Left forelimb (tissue), 1 donor: ENCODE data around the gene CEP95.

ENCODE experiments used
- DNase-seq: peaks from one replicate; pipeline ENCODE4 v3.0.0-alpha.2; 2018; ENCODE audit warnings: low spot score

CEP95 gene

DNA sequence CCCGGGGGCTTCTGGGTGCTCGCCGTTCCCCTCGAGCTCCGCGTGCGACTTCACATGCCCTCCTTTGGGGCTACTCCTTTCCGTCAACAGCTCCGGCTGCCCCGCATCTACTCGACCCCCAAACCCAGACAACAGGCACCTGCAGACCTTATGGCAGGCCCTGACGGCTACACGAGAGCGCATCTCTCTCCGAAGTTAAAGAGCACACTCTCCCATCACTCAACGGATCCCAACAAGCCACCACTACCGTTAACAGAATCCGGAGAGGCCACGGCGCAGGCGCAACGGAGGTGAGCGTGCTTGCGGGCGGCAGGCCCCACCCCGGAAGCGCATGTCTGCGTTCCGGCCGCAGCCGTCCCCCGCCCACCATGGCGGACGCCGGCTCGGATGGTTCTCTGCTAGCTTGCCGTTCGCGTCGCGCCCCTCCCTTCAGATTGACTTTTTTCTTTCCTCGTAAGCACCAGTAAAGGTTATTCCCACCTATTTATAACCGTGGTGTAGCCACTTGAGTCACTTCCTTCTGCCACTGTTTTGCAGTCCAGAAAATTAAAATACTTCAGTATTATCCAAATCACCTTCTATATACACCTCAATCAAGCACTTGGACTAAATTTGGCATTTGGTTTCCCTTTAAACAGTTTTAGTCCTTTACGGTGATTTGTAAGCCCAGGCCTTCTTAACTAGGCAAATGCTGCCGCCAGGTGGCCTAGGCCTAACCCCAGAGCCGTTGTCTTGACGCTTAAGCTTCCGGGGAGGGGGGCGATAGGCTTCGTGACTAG, 9.8 kb upstream of the CEP95 start, which contains the start of gene POLG2:
Gene POLG2 (minus strand): TSS at position 269 of the 779 bp plus-strand sequence. CDS start 86 bp downstream, at position 183.
- DNase-seq, result peak; percentile 95

DNA sequence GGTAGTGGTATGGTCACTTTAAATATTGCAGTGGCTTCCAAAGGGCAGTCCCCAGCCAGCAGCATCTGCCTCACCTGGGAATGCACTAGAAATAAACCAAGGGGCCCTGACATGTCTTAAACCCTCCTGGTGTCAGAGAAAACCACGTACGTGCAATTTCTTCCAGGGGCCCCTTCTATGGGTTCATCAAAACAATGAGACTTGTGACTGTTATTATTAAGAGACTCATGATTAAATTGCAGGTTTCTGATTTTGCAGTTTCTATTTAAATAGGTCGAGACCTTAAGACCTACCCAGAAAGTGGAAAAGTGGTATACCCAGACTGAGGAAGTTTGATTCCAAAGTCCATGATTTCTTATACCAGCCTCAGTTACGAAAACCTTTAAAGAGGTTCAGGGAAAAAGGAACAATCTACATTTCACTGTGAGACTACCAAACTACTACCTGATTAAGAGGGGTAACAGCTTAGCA, 9.2 kb upstream of the CEP95 start:
- DNase-seq, result no peak

DNA sequence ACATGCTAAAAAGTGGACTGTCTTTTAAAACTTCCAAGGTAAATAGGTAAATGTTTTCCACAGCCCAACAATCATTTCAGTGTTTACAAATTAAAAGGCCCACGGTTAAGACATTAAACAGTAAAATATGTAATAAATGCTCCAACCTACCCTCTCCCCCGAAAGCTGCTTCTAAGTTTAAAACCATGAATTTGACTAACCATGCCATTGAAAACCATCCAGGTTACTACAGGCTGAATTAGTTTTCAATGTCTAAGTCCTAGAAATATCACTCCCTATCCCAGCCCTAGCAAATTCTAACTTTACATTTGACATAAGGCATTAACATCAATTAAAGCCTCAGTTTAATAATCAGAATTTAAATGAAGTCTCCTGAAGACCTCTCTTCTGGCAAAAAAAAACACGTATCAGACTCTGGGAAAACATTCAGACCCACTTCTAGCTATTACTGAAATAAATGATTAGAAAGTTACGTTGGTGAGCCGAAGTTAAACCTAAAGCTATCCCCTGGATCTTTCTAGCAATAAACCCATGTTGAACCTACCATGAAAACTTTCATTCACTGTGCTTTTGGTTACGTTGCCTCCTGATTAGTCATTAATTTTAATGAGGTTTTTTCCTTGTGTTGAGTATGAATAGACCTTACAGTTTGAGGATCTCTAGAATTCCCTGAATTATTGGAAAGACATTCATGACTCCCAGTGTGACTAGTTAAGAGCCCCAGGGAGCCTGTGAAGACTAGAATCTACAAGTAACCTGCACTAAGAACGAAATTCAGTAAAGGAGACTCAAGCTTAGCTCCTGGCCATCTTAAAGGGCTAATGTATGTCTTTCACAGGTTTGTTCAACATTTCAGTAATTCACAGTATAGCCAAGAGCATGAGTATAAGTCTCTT, 8.2 kb upstream of the CEP95 start:
- no peak for DNase-seq

DNA sequence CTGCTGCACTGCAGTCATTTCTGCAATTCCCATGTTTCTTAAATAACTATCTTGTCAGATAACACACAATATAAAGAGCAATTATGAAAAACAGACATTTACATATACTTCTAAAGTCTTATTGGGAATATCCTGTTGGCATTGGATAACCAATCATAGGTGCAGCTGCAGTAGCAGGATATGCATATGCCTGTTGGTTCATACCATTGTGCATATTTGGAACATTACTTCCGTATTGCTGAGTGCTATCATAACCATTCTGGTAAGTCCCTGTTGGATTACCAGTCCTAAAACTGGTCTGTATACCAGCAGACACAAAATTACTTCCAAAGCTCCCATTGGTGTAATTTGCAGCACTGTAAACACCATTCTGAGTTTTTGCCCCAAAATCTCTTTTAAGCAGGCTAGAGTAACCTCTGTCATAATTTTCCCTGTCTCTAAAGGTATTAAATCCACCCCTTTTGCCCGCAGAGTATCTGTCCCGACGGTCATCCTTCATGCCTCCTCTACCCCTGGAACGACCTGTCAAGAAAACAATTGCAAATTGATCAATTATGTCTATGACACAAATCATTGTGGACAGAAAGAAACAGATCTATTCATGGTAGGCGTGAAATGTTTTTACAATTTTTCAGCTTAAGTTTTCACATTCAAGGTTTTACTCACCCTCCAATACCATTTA, 6.8 kb upstream of the CEP95 start:
- DNase-seq, result no peak

DNA sequence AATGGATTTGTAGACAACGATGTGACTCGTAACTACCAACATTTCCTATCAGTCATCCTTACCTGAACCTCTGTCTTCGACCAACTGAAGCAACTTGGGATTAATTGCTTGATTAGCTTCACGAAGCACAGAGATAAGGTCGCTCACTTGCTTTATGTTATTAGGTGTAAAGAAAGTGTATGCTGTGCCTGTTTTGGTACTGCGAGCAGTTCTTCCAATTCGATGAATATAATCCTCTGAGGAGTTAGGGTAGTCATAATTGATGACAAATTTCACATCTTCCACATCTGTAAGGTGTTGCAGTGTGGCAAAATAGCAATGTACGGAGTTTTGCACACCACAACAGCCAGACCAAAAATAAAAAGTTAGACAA, 6.3 kb upstream of the CEP95 start:
- DNase-seq, result no peak

DNA sequence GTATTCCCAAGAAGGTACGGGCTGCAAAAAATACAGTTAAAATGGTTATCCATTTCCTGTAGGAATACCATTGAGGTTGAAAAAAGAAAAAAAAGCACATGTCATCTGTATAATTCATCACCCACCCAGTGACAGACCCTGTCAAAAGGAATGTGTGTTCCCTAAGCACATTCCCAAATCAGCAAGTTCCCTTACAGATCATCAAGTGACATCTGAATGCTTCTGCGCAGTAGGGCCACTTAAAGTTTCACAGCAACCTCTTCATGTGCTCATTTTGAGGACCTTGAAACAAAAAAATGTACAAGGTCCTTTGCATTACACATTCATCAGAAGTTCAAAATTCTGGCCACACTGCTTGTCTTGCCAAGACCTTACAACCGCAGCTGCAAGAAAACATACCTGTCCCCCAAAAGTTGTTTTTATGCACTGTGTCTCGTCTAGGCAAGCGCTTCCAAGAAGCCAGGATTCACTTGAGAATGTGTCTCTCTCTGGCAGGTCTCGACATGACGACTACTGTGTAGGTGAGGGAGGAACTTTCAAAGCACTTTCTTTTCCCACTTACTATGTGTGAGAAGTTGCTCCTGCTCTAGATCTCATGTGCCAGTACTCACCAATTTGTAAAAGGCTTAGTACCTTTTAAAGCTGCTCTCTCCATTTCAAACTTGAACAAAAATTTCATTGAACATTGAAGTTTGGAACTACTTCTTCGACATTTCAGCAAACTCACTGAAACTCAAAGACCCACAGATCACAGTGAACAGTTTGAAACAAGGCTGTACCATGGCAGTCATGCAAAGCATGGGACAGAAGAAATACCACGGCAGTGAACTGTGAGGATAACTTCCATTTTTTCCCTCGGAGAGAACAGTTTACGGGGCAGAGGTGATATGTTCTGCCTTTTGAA, 5.7 kb upstream of the CEP95 start:
- DNase-seq, result no peak

DNA sequence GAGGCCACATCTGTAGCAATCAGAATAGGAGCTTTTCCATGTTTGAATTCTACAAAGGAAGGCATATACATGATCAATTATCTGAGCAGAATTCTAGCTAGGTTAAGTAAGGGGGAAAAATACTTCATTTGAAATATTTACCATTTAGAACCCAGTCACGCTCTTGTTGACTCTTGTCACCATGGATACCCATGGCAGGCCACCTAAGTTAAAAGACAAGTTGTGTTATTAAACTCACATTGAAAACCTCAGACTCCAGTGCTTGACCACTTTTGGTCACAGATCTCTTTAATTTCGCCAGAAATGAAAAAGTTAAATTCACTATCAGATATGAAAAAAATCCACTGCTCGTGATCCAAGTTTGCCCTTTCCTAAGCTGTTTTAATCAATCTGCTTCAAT, 4.8 kb upstream of the CEP95 start:
- no peak for DNase-seq

DNA sequence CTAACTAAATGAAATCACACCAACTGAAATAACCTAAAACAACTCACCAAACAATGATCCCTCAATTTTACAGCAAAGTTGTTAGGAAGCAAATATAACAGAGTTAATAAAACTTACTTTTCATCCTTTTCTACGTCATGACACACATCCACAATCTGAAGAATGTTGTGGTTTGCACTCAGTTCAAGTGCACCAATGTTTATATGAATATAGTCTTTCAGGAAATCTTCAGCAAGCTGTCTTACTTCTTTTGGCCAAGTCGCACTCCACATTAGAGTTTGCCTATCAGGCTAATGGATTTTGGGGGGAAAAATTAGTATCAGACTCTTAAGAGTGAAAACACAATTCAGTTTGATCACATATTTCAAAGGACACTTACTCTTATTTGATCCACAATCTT, 4.0 kb upstream of the CEP95 start:
- no peak for DNase-seq

DNA sequence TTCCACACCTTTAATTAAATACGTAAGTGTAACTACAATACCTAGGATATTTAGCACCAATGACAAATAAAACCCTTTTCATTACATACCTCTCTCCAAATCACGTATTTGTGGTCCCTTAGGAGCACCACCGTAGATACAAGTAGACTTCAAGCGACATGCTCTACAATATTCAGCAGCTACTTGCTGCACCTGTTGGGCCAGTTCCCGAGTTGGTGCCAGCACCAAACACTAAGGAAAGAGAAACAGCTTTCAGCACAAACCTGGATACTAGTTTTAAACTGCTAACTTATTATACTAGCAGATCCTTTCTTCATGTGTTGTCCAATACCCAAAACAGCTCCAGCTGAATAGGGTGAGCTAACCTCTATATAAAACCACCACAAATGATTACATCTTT, 3.4 kb upstream of the CEP95 start:
- DNase-seq, result no peak

DNA sequence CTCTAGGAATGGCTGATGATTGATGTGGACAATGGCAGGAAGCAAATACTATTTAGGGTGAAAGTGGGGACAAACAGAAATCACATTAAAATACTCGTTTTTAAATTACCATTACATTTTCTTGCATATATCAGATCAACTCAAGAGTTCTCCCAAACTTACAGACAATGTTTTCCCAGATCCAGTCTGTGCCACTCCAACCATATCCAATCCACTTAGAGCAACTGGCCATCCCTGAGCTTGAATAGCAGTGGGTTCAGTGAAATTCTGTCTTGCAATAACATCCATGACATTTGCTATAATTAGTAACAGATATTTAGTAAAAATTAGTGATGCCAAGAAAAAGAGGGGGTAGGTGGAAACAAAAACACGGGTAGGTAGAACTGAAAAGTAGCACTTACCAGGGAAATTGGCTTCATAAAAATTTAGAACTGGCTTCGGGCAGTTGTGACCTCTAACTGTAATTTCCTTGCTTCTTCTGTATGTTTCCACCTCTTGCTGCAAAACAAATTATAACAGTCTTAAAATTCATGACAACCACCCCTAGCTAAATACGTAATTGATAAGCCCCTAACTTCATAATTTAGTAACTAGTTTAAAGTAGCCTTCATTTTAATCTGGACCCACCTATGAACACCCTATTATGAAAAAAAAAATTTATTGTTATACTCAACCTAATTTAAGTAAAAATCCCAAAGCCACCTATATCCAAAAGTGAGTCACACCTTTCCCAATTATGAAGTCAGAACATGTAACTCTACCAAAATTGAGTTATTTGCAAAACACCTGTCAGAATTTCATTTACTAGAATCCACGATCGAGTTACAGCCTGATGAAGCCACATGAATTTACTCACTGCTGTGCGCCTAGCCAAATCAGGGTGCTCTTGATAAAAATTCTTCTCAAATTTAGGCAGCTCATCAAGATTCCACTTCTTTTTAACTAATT, 2.7 kb upstream of the CEP95 start:
- no peak for DNase-seq

DNA sequence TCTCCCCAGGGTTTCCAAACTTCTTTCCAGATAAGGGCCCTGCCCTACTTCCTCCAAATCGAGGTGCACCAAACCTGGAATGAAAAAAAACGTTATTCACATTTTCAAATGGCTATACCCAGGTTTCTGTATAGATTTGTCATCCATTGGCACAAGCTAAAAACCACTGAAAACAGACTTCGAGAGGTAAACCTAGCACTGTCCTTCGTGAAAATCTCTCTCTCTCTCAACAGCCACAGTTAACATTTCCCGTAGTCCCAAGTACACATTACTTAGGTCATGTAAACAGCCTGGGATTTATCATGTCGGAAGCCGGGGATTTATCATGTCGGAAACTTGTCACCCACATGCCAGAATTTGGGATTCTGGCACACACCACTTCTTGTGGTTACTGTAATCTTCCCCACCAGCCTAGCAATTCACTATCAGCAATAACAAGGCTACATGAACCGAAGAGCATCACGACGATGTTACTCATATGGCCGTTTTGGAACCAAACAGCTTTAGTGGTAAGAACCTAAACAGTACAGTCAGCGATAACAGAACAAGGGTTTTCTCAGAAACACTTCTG, 1.9 kb upstream of the CEP95 start:
- no peak for DNase-seq

DNA sequence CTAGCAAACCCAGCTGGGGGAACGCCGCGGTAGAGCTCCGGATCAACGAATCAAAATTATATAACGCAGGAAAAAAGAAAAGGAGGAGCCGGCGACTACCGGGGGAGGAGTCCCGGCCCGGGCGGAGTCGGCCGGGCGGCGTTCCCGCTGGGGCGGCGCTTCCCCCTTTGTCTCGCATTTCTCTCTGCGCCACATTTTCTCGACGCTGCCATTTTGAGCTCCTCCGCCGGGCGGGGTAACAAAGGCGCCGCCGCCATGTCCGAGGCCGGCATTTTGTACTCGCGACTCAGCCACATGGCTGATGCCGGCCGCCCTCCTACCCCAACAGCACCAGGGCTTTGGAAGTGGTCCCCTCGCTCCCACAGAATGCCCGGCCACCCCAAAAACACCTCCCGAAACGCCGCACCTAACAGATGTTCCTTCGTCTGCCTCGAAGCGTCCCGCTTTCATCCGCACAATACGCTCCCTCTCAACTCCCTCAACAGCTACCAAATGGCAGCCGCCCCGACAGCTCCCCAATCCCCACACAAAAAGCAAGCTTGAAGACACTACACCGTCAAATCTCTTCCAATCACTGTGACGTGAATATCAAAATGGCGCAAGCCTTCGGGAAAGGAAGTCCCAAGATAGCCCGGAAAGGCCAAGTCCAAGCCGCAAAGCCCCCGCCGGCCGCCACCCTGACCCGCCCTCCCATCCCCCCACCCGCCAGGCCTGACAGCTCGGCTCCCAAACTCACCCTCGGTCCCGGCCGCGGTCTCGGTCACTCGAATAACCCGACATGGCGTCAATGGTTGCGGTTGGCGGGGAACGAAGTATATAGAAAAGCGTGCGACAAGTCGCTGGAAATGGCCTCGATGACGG, 1.2 kb upstream of the CEP95 start:
- DNase-seq, result peak; percentile 97

DNA sequence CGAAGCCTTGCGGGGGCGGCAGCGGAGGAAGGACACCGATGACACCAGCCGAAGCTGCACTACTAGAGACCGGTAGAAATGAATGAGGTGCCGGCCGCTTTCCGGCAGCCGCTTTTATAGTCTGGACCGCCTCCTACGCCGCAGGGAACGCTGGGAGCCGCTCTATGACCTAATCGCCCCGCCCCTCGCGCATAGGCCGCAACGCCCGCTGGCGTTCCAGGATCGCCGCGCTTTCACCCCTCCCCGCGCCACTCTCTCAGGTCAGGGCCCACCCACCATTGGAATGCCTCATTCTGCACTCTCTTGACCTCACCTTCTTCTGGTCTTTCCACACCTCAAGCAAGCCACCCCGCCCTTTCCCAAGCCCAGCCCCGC, 589 bp upstream of the CEP95 start, which contains the start of gene DDX5:
Gene DDX5 (minus strand): TSS at position 89 of the 375 bp plus-strand sequence. CDS start 170 bp downstream, outside the sequence.
- DNase-seq, result peak; percentile 99

DNA sequence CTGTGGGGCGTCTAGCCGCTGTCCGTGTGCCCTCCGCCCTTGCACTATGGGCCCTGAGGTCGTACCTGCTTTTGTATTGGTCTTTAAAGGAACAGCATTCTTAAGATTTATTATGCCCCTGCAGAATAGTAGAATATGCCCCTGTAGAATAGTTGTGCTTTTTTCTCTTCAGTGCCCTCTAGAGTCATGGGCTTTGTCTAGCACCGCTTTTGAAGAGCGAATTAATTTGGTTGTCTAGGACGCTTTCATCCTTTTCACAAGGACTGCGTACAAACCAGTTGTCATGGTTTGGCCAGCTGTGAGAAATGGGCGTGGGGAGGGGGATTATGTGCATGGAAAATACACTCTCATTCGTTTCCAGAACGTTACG, 621 bp downstream of the CEP95 start:
- DNase-seq, result peak; percentile 72

DNA sequence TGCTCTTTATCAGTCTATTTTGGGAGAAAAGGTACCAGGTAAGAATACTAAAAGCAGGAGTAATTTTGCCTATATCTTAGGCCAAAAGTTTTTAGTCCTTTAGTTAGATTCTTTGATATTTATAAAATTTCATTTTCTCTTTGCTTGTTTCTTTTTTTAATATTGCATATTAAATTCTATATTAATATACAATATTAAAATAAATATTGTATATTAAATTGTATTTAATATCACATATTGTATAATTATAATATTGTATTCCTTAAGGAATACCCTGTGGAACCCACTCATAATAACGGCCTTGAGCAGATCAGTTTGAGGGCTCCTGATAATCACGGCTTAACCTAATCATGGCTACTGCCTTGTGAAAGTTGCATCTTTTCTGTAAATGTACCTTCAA, 1.9 kb downstream of the CEP95 start:
- DNase-seq, result no peak

DNA sequence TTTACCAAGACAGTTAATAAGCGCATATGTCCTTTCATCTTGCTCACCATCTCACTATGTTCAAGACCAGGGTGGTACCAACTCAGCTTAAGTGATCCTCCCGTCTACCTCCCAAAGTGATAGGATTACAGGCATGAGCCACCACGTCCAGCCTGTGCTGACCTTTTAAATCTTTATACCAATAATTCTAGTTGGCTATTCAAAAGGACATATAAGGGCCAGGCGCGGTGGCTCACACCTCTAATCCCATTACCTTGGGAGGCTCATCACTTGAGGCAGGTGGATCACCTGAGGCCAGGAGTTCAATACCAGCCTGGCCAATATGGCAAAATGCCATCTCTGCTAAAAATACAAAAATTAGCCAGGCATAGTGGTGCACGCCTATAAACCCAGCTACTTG, 2.4 kb downstream of the CEP95 start:
- DNase-seq, result no peak

DNA sequence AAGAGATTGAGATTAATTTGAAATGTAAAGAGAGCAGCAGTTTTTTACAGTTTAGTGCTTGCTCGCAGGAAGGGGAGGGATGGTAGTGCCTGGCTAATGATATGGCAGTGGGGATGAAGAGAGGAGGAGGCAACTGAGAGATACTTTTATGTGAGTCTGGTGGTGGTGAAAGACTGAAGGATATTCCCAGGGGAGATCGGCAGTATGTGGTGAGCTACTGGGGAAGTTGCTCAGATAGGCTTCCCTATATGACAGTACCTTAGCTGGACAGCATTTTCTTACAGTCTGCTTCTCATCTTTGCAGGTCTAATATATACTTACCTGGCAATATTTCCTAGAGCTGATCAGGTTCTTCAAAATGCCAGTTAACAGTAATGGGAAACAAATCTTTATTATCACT, 8.6 kb downstream of the CEP95 start:
- no peak for DNase-seq

DNA sequence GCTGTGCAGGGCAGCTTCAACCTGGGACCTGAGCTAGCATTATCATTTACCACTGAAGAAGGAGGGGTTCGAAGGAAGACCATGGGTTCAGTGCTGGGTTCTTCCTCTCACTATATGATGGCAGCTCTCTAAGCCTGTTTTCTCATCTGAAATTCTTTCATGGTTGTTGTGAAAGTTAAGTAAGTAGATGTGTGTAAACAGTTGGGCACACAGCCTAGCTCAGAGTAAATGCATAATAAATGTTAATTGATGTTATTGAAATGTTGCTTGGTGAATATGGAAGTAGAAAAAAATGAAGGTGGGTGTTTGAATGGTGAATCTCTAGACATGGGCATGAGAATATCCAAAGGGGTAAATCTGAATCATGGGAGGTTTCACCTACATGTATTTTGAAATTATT, 9.1 kb downstream of the CEP95 start:
- no peak for DNase-seq

DNA sequence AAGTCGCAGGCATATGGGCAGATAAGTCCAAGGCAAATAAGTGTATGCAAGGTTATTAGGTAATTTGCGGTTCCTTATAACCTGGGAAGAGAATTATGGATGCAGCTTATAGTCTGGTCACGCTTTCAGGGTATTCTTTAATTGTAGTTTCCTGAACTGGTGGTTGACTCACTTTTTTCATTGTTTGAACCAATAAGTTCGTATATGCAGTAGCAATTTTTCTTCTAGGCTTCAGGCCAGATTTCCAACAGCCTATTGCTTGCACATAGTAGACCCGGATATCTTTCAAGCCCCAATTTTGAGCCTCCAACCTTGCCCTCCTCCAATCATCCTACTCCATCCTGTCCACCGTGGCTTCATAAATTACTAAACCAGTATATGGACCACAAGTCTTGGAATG, 12.8 kb downstream of the CEP95 start:
- DNase-seq, result no peak
